ENCODE data around the gene GSTA3.

DNA sequence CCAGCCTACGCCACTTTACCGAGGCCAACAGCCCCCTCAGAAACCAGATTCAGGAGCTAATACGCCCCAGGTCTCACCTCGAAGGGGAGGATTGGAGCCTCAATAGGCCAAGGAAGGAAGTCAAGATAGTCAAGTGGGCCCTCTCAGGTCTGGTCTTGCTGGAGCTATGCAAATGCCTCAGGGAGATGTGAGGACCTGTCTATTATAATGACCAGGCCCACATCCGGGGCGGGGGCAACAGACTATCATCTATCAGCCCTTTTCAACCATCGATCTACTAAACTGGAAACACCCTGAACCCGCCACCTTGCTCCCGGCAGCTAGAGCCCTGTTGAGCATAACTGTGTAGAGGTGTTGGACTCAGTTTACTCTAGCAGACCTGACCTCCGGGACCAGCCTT lies 12.7 kb upstream of the GSTA3 start:
- no peak for TF ChIP-seq EZH2 (IDR thresholded peaks at IDR 0.05; ENCODE audit: insufficient read depth, poor library complexity, severe bottlenecking)
- TF ChIP-seq EZH2phosphoT487 (IDR thresholded peaks at IDR 0.05; ENCODE audit: insufficient read depth, low read depth), result no peak
